Measurements from ENCODE around the gene TCF7. TPM values are rescaled to one million over a fixed set of nuclear protein-coding genes. Genes with fewer than 3 reads are reported as not detected.

TCF7 gene
- total RNA-seq, 1 experiment from 2014 or later: 18.2 TPM

- Histone ChIP-seq H2BK20ac (ENCODE audit: low read depth, low read length, poor library complexity, severe bottlenecking) (no peak overlapping the region), H2BK120ac (ENCODE audit: low read depth, low read length, poor library complexity, severe bottlenecking) (no peak overlapping the region), H4K5ac (ENCODE audit: insufficient read length, low read depth, low read length) (no peak overlapping the region), H3K79me1 (ENCODE audit: insufficient read depth, low read depth, low read length, poor library complexity, severe bottlenecking) (no peaks in the 10 kb centered on the region), H3K27ac (ENCODE audit: insufficient read length, low read depth, low read length) (no peak overlapping the region), H3K4me1 (ENCODE audit: insufficient read depth, low read length) (no peaks in the 10 kb centered on the region), H2AFZ (ENCODE audit: low read length) (no peak overlapping the region), H3T11ph (ENCODE audit: low read length) (no peak overlapping the region), H3K9ac (ENCODE audit: extremely low read depth, insufficient read length, low read length) (no peak overlapping the region), H4K20me1 (ENCODE audit: control insufficient read depth, insufficient read depth, insufficient read length) (no peaks in the 10 kb centered on the region), H3K56ac (ENCODE audit: insufficient read length, low read depth, low read length) (no peak overlapping the region), H2BK5ac (ENCODE audit: insufficient read length, low read length) (no peak overlapping the region), H3K23me2 (ENCODE audit: insufficient read length, low read depth, low read length, poor library complexity, severe bottlenecking) (peaks cover 11% of the 10 kb centered on the region), H3K23ac (ENCODE audit: insufficient read length, low read depth, low read length) (no peak overlapping the region), H3K18ac (ENCODE audit: insufficient read length, low read depth, low read length) (no peak overlapping the region), H3K4ac (ENCODE audit: low read depth, low read length) (no peak overlapping the region), H3K27me3 (ENCODE audit: insufficient read depth, low read length) (peaks cover 22% of the 10 kb centered on the region), H3K14ac (ENCODE audit: insufficient read depth, low read length) (no peak overlapping the region; the same call in 1 of the 2 replicates), H3K4me2 (ENCODE audit: insufficient read depth, insufficient read length, low read length) (no peak overlapping the region), H3K9me3 (ENCODE audit: control insufficient read depth, low read depth, low read length) (no peaks in the 10 kb centered on the region), H2AK5ac (ENCODE audit: insufficient read length, low read length) (no peak overlapping the region), H4K8ac (replicated peaks; ENCODE audit: insufficient read length, low read depth, low read length) (no peak overlapping the region), H2BK12ac (ENCODE audit: insufficient read length, low read depth, low read length) (no peak overlapping the region), H2BK15ac (ENCODE audit: low read depth, low read length) (no peak overlapping the region), H4K91ac (ENCODE audit: insufficient read length, low read depth, low read length) (no peak overlapping the region), H3K79me2 (ENCODE audit: insufficient read depth, low read length) (no peaks in the 10 kb centered on the region)
- Mint-ChIP-seq H3K9me3 (no peaks in the 10 kb centered on the region; a peak in 1 of 5 replicates), H3K36me3 (ENCODE audit: insufficient read depth in 1 of 3, low read depth in 3 of 3) (no peaks in the 10 kb centered on the region; a peak in 1 of 7 replicates), H3K4me1 (peaks cover 14 to 21% of the 10 kb centered on the region in 2 experiments), H3K27me3 (ENCODE audit: low read depth) (peaks cover 63% of the 10 kb centered on the region), H3K27ac (no peak overlapping the region), H3K4me3 (no peak overlapping the region)
- WGBS (ENCODE audit: extremely low coverage, insufficient read length, low lambda C conversion rate): no CpG with 5 or more reads among the region's 10 CpGs
- TF ChIP-seq CTCF (conservative IDR thresholded peaks at IDR 0.05): no peak
- no peak for DNase-seq
These were observed 4.1 kb upstream of the TCF7 start for GRCh38 chr5:134110382-134110781.

All from H9 (cell line).